DND-41 (cell line): ENCODE data around the gene EFHC1.

Source experiments
- ATAC-seq: fragments of 200-7000 bp; cut with Tn5 transposase; 3 replicates; pipeline ENCODE4 v1.9.1; 2021; ENCODE audit warnings: low read depth; ENCODE audit not compliant: insufficient read depth
- DNase-seq: peaks from one replicate; pipeline ENCODE4 v3.0.0-alpha.2; 2020
- H2AFZ ChIP-seq: 2 replicates; pipeline ENCODE4 v1.6.0; 2012; ENCODE audit warnings: low read depth, low read length
- H3K27ac ChIP-seq: 2 replicates; pipeline ENCODE4 v1.5.1; 2012; ENCODE audit warnings: low read length, inconsistent platforms
- H3K27me3 ChIP-seq: fragments of 200-600 bp; sonication (generic); 2 replicates; pipeline ENCODE4 v1.6.0; 2012; ENCODE audit warnings: low read length, mild to moderate bottlenecking, inconsistent platforms; ENCODE audit not compliant: insufficient read depth, poor library complexity
- H3K36me3 ChIP-seq: 2 replicates; pipeline ENCODE4 v1.5.1; 2012; ENCODE audit warnings: low read length, inconsistent platforms; ENCODE audit not compliant: insufficient read depth
- H3K4me1 ChIP-seq: 2 replicates; pipeline ENCODE4 v1.5.1; 2012; ENCODE audit warnings: mild to moderate bottlenecking, low read length; ENCODE audit not compliant: insufficient read depth
- H3K4me2 ChIP-seq: 2 replicates; pipeline ENCODE4 v1.6.0; 2012; ENCODE audit warnings: mild to moderate bottlenecking, moderate library complexity, low read length, inconsistent platforms; ENCODE audit not compliant: insufficient read depth
- H3K4me3 ChIP-seq, 2 experiments: fragments of 200-600 bp in 1 of 2; shearing (Covaris generic) in 1 of 2; 2 replicates each; pipeline ENCODE4 v1.5.1; 2012 to 2016; ENCODE audit warnings: inconsistent platforms in 2 of 2, low read length in 2 of 2, mild to moderate bottlenecking in 2 of 2, low read depth in 1 of 2, moderate library complexity in 1 of 2
- H3K79me2 ChIP-seq: 2 replicates; pipeline ENCODE4 v1.6.0; 2012; ENCODE audit warnings: low read length, inconsistent platforms; ENCODE audit not compliant: insufficient read depth
- H3K9ac ChIP-seq: 2 replicates; pipeline ENCODE4 v1.6.0; 2012; ENCODE audit warnings: low read depth, mild to moderate bottlenecking, inconsistent platforms, low read length, moderate library complexity
- H3K9me3 ChIP-seq: 2 replicates; pipeline ENCODE4 v1.5.1; 2012; ENCODE audit warnings: low read length, moderate library complexity, mild to moderate bottlenecking, inconsistent platforms; ENCODE audit not compliant: insufficient read depth, severe bottlenecking
- H4K20me1 ChIP-seq: 2 replicates; pipeline ENCODE4 v1.6.0; 2012; ENCODE audit warnings: low read length; ENCODE audit not compliant: insufficient read depth
- EZH2 ChIP-seq: IDR thresholded peaks from 3 replicates; pipeline ENCODE4 v1.6.1; 2012; ENCODE audit warnings: borderline replicate concordance, low read depth, mild to moderate bottlenecking, moderate library complexity, low read length, inconsistent platforms; ENCODE audit not compliant: severe bottlenecking
- TF ChIP-seq, protein P1 (sequence below): IDR thresholded peaks from 2 replicates; pipeline ENCODE4 v1.5.1; 2012; ENCODE audit warnings: borderline replicate concordance, low read length, moderate library complexity, mild to moderate bottlenecking; ENCODE audit not compliant: poor library complexity, severe bottlenecking; ENCODE audit errors: extremely low read depth

The EFHC1 gene

DNA sequence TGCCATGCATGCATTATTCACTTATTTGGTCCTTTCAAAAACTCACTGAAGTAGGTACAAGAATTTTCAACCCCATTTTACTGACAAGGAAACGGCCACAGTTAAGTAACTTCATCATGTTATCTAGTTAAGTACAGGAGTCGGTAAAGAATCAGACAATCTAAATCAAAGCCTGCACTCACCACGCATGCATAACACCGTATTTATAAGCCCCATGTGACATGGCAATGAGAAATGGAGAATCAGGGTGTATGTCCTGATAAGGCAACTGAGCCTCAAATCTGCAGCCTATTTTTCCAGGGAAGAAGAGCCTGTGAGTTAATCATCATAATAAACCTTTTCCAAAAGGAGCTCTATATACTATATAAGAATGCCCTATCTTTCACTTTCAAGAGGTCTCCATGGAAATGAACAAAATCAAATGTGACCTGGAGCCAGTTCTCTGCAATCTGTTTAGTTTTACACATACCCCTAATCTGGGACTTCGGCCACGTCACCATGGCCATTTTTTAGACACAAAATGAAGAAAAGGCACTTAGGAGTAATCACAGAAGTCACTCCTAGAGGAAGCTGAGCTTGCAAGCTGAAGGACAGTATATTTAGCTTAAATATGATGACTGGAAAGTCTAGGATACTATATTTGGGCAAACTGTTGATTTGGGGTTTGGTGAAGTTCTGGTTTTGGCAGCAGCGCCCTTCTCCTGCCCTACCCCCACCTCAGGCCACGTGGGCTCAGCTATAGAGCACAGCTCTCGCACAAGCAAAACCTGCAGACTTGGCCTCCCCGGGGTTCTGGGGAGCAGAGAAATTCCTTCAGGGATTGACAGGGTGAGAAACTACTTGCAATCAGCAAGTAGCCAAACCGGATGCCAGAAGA is 137.5 kb downstream of the EFHC1 start:
- Histone ChIP-seq H3K79me2 (peaks cover 66% of the 10 kb centered on the region), H3K4me1 (no peaks in the 10 kb centered on the region), H3K4me3 (no peak overlapping the region), H3K4me2 (no peak overlapping the region), H4K20me1 (peaks cover 10% of the 10 kb centered on the region; the same call in 1 of the 2 replicates), H3K36me3 (no peaks in the 10 kb centered on the region), H3K27me3 (no peaks in the 10 kb centered on the region), H3K9me3 (no peaks in the 10 kb centered on the region), H3K9ac (no peak overlapping the region), H3K27ac (no peak overlapping the region), H2AFZ (no peak overlapping the region)
- TF ChIP-seq EZH2, result no peak
- TF ChIP-seq, protein P1, sequence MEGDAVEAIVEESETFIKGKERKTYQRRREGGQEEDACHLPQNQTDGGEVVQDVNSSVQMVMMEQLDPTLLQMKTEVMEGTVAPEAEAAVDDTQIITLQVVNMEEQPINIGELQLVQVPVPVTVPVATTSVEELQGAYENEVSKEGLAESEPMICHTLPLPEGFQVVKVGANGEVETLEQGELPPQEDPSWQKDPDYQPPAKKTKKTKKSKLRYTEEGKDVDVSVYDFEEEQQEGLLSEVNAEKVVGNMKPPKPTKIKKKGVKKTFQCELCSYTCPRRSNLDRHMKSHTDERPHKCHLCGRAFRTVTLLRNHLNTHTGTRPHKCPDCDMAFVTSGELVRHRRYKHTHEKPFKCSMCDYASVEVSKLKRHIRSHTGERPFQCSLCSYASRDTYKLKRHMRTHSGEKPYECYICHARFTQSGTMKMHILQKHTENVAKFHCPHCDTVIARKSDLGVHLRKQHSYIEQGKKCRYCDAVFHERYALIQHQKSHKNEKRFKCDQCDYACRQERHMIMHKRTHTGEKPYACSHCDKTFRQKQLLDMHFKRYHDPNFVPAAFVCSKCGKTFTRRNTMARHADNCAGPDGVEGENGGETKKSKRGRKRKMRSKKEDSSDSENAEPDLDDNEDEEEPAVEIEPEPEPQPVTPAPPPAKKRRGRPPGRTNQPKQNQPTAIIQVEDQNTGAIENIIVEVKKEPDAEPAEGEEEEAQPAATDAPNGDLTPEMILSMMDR, result no peak
- ATAC-seq (no peak), DNase-seq (no peak)

DNA sequence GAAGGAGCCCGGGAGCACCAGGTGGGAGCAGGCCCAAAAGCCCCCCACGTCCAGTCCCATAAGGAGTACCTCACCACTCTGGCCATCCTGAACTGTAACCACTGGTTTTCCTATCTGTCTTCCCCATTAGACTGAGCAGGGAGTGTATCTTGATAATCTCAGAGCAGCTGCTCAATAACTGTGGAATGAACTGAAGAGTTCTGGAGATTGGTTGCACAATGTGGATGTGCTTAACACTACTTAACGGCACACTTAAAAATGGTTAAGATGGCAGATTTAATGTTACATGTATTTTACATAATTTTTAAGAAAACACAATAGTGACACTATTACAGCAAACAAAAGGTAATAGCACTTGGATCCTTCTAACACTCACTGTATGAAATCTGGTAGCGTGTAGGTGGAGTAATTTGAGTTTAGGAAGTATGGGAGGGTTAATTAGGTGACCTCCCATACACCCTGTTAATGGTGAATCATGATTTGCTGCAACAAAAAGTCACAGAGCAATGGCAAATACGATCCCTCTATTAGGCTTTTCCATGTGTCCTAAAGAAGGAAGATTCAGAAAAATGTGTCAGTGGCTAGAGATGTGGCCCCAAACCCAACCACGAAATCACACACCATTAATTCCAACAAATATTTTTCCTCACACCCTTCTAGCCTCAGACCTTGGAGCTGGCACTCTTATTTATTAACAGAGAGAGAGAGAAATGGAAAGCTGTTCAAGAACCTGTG is 138.3 kb downstream of the EFHC1 start:
- H3K9me3 ChIP-seq, result no peaks in the 10 kb centered on the region
- no peak overlapping the region for H2AFZ ChIP-seq
- peaks cover 70% of the 10 kb centered on the region for H3K79me2 ChIP-seq
- H3K27me3 ChIP-seq, result no peaks in the 10 kb centered on the region
- peaks cover 9% of the 10 kb centered on the region; the same call in 1 of the 2 replicates for H4K20me1 ChIP-seq
- H3K27ac ChIP-seq, result no peak overlapping the region
- no peaks in the 10 kb centered on the region for H3K36me3 ChIP-seq
- TF ChIP-seq, protein P1, result no peak
- no peak for TF ChIP-seq EZH2
- ATAC-seq (no peak), DNase-seq (no peak)
- no peak overlapping the region for H3K9ac ChIP-seq
- no peak overlapping the region for H3K4me3 ChIP-seq
- no peak overlapping the region for H3K4me2 ChIP-seq
- H3K4me1 ChIP-seq, result no peaks in the 10 kb centered on the region

GRCh38 chr6:52560462-52560861 is 140.3 kb downstream of the EFHC1 start:
- no peak for DNase-seq
- ATAC-seq, result no peak
- Histone ChIP-seq H3K9ac (no peak overlapping the region), H3K27ac (no peak overlapping the region), H3K27me3 (no peaks in the 10 kb centered on the region), H3K4me3 (no peak overlapping the region), H2AFZ (no peak overlapping the region), H3K4me2 (no peak overlapping the region), H3K79me2 (peaks cover 72% of the 10 kb centered on the region), H3K4me1 (peaks cover 4% of the 10 kb centered on the region), H3K9me3 (no peaks in the 10 kb centered on the region), H4K20me1 (peaks cover 6% of the 10 kb centered on the region; the same call in 1 of the 2 replicates), H3K36me3 (no peaks in the 10 kb centered on the region)
- TF ChIP-seq, protein P1, result no peak
- TF ChIP-seq EZH2, result no peak
